NCI-H1417 (cell line): ENCODE data around the gene MPP3.

Experiments used
- DNase-seq, 3 experiments: peaks; one replicate each; lab custom pipeline; 2025; lab: John Stamatoyannopoulos, UW

MPP3 gene

GRCh38 chr17:43860927-43861622 lies 28.1 kb upstream of the MPP3 start:
- no peak for DNase-seq

GRCh38 chr17:43860077-43860725 lies 27.3 kb upstream of the MPP3 start:
- no peak for DNase-seq

GRCh38 chr17:43857957-43858600 lies 25.1 kb upstream of the MPP3 start:
- no peak for DNase-seq

GRCh38 chr17:43857141-43857540 lies 24.2 kb upstream of the MPP3 start:
- DNase-seq = no peak

DNA sequence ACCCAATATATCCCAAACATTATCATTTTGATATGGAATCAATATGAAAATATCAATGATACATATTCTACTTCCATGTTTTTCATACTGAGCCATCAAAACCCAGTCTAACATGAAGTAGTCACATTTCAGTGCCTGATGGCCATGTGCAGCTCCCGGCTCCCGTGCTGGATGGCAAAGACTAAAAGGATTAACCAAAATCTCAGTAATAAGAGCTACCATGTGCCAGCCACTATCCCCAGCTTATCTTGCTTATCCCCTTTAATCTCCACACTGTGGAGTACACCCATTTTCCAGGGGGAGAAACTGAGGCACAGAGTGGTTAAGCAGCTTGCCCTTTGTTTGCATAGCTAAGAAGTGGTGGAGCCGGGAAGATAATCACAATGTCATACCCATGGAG lies 23.2 kb upstream of the MPP3 start:
- DNase-seq = no peak

DNA sequence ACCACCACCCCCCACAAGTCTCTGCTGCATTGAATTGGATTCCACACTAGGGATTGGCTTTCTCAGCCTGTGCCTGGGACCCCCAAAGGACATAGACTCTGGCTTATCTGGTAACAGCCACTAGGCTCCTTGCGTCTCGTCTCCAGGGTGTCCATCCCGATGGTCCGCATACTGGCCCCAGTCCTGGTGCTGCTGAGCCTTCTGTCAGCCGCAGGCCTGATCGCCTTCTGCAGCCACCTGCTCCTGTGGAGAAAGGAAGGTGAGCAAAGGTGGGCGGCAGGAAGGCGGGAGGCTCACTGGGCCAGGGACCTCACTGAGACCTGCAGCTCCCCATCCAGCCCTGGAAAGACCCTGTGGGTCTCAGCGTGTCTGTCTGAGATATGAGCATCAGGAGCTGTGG lies 22.1 kb upstream of the MPP3 start:
- no peak for DNase-seq

DNA sequence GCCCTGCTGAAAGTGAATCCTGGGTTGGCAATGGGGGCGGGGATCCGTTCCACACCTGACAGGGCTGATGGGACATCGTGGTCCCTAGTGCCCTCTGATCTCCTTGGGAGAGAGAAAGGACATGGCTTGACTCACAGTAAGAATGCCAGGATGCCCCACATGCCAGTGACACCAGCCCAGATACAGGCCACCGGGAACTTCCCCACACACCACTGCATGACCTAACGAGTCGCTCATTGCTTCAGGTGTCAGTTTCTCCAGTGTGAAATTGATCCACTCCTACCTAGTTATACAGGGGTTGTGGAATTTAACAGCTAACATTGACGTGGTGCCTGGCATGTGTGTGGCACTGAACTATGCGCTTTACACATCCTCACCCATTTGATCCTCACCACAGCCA lies 21.6 kb upstream of the MPP3 start:
- DNase-seq = no peak

- no peak for DNase-seq
Observed at GRCh38 chr17:43853546-43853945, 20.6 kb upstream of the MPP3 start.

DNA sequence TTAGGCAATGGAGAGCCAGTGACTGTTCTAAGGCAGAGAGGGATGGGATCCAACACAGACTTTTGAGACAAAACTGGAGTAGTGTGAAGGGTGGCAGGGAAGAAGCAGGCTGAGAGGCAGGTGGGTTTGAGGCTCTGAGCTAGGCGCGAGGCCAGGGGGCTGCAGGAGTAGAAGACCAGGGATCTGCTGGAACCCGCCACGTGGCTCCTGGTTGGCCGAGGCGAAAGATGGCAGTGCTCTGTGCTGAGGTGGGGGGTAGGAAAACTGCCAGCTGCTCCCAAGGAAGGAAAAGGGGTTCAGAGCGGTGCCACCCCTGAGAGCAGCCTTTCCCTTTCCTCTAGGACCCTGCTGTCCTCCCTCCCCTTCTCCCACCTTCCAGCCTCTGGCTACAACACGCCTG lies 19.6 kb upstream of the MPP3 start:
- DNase-seq = no peak

DNA sequence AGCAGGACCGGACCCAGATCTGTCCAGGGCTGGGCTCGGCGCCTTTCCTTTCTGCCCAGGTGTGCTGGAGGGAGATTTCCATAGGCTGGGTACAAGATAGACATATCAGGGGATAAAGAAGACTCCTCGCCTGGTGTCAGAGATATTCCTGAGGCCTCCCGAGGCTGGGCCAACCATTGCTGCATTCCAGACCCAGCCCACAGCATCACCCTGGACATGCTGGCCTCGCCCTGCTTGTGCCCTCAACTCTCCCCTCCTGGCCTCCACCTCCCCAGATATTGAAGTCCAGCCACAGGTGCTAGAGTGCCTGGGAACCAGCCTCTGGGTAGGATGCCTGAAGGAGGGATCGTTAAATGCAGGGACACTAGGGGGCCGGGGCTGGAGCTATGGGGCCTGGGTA lies 16.2 kb upstream of the MPP3 start:
- DNase-seq = no peak

DNA sequence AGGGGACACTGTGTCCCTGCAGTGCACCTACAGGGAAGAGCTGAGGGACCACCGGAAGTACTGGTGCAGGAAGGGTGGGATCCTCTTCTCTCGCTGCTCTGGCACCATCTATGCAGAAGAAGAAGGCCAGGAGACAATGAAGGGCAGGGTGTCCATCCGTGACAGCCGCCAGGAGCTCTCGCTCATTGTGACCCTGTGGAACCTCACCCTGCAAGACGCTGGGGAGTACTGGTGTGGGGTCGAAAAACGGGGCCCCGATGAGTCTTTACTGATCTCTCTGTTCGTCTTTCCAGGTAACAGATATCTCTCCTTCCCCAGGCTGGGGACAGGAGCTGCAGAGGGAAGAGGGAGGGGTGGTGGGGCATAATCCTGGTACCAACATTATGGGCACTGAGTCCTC lies 15.7 kb upstream of the MPP3 start:
- no peak for DNase-seq

DNA sequence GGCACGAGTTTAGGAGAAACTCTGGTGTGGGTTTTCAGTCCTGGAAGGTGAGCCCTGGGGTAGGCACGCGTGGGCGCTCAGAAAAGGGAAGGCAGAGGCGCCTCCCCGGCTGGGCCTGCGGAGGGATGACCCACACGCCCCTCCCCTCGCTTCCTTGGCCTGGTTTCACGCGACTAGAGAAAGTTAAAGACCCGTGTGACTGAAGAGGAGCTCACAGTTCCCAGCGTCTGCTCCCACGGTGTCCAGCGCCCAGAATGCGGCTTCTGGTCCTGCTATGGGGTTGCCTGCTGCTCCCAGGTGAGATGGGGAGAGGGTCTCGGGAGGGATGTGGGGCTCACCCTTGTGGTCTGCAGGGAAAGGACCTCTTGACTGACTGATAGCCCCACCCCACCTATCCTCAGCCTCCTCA lies 14.0 kb upstream of the MPP3 start, which contains the start of gene CD300LG:
CD300LG (plus strand) TSS at position 214 of the 409 bp plus-strand sequence; CDS start at position 255, 41 bp downstream.
- no peak for DNase-seq

DNA sequence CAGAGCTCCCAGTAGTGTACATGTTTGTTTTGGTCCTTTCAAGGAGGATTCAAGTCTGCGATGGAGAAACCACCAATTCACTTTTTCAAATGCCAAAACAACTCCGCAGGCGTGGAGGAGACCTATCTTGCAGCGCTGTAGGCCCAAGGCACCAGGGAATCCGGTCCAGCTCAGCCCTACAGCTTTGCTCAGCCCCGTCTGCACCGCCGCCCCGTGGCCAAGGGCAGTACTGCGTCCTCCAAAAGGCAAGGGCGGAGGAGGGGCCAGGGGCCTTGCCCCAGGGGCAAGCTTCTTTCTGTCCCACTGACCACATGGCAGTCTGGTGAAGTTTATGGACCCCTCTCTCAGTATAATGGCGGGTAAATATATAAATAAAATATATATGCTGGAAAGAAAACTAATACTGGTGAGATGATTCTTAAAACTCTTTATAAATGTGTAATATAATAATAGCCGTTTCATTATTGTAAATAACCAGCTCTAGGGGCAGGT lies 13.3 kb upstream of the MPP3 start:
- DNase-seq = peak; percentile 37 to 67 (median 64)

- no peak for DNase-seq
Observed at GRCh38 chr17:43845766-43846165, 12.8 kb upstream of the MPP3 start.

DNA sequence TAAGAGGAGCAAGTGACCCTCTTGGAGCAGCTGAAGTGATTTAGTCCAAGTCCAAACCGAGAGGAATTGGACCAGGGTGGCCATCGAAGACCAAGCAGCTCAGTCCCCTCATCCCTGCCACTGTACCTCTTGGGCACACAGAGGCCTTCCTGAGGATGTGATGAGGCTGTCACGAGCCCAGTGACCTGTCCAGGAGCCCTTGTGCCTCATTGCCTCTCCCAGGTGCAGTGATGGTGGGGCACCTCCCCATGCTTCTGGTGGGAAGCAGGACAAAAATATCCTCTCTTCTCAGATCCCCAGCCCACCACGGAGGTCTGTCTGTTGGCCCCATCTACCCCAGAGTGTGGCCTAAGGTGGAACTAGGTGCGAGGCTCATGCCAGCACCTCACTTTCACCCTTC lies 11.3 kb upstream of the MPP3 start:
- no peak for DNase-seq

DNA sequence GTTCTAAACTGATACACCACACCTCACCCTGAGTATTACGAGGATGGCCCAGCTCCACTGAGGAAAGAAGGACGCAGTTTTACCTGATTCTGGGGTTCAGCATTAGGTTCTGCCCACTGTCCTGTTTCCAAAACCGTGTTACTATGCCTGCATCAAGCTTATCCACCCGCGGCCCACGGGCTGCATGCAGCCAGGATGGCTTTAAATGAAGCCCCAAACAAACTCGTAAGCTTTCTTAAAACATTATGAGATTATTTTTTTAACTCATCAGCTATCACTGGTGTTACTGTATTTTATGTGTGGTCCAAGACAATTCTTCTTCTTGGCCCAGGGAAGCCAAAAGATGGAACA lies 10.0 kb upstream of the MPP3 start:
- no peak for DNase-seq

- peak in 1 of 3 experiments; percentile 68 for DNase-seq
Observed at GRCh38 chr17:43842091-43842974, 9.4 kb upstream of the MPP3 start.

- DNase-seq = no peak
Observed at GRCh38 chr17:43841282-43841681, 8.3 kb upstream of the MPP3 start.

DNA sequence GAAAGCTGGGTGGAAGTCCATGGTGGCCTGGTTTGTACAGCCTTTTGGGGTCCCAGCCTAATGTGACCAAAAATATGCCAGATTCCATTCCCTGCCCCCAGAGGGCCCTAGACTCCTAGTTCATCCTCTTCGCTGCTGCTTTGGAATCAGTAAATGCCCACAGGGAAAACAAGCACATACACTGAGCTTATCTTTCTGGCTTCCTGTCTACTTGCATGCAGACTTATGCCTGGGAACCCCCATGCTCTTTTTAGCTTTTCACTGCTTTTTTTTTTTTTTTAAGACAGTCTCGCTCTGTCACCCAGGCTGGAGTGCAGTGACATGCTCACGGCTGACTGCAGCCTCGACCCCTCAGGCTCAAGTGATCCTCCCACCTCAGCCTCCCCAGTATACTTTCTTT lies 7.9 kb upstream of the MPP3 start:
- DNase-seq = peak in 1 of 3 experiments; percentile 19

GRCh38 chr17:43839670-43840108 lies 6.7 kb upstream of the MPP3 start:
- peak; percentile 91 to 99 (median 95) for DNase-seq

DNA sequence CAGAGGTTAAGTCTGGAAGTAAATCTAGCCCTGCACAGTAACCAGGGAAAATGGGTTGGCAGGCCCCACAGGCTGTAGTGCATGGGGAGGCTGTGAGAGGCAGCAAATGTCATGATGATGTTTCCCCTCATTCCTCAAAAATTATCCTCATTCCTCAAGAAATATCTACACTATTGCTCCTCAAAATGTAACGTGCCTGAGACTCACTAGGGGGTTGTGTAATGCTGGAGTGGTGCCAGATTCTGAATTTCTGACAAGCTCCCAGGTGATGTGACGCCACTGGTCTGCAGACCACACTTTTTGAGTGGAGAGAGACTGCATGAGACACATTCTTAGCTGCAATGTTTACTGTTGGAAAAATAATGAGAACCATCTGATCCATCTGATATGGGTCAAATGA lies 1.2 kb upstream of the MPP3 start:
- peak in 1 of 3 experiments; percentile 32 for DNase-seq
